Esophagus muscularis mucosa (tissue), 4 donors: ENCODE results near the gene OR51I2.

Source experiments
- EP300 ChIP-seq: sonication (generic); formaldehyde crosslinking; IDR thresholded peaks from one replicate; pipeline ENCODE4 v1.6.1; 2017; ENCODE audit warnings: antibody characterized with exemption
- POLR2AphosphoS5 ChIP-seq, 2 donors: sonication (generic); formaldehyde crosslinking; IDR thresholded peaks; one replicate each; pipeline ENCODE4 v1.6.1; 2017; ENCODE audit warnings: antibody characterized with exemption in 2 of 2
- TF ChIP-seq, protein P1 (sequence below), 3 experiments: fragments of 200-600 bp in 2 of 3; fragments of 450-650 bp in 1 of 3; sonication (generic) in 2 of 3; IDR thresholded peaks; one replicate each; pipeline ENCODE4 v1.5.1; 2017 to 2019; ENCODE audit warnings: antibody characterized with exemption in 3 of 3, mild to moderate bottlenecking in 2 of 3, moderate library complexity in 1 of 3

DNA sequence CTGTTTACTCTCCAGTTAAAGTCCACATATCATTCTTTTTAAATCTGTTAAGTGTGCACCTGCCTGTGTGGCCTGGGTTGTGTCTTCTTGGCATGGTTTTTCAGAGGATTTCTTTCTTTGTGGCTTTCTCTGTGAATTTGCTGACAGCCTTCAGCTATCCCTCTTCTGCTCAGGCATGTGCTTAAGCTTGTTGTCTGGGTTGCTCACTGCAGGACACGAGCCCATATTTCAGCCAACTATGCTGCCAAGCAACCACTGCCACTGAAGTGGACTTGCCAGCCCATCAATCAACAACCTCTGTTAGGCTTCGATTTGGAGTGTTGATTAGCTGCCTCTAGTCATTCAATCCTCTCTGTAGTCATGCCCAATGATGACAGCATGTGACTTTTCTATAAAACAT, 18.4 kb downstream of the OR51I2 start:
- TF ChIP-seq POLR2AphosphoS5 (IDR thresholded peaks at IDR 0.05) (no peak), EP300 (no peak)
- TF ChIP-seq, protein P1, sequence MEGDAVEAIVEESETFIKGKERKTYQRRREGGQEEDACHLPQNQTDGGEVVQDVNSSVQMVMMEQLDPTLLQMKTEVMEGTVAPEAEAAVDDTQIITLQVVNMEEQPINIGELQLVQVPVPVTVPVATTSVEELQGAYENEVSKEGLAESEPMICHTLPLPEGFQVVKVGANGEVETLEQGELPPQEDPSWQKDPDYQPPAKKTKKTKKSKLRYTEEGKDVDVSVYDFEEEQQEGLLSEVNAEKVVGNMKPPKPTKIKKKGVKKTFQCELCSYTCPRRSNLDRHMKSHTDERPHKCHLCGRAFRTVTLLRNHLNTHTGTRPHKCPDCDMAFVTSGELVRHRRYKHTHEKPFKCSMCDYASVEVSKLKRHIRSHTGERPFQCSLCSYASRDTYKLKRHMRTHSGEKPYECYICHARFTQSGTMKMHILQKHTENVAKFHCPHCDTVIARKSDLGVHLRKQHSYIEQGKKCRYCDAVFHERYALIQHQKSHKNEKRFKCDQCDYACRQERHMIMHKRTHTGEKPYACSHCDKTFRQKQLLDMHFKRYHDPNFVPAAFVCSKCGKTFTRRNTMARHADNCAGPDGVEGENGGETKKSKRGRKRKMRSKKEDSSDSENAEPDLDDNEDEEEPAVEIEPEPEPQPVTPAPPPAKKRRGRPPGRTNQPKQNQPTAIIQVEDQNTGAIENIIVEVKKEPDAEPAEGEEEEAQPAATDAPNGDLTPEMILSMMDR (IDR thresholded peaks at IDR 0.05) = no peak
